Endothelial cell of umbilical vein (primary cell): ENCODE results near the gene HDAC4. TPM values are rescaled to one million over a fixed set of nuclear protein-coding genes. Genes with fewer than 3 reads are reported as not detected.

Experiments used
- BruUV-seq: library from RNA; stranded (reverse); fragments of 400-500 nt; replicated peaks from 2 replicates; lab custom pipeline; 2021; lab: Mats Ljungman, UMichigan
- CTCF ChIA-PET: fragments of 300-600, 350-600 bp; sonication (Branson Sonifier 250); formaldehyde crosslinking; loops from one replicate; lab custom pipeline; 2021; ENCODE audit warnings: antibody characterized with exemption, inconsistent platforms; lab: Charles Lee
- POLR2A ChIA-PET: fragments of 300-600, 350-600 bp; sonication (Branson Sonifier 250); formaldehyde crosslinking; loops from one replicate; lab custom pipeline; 2021; ENCODE audit warnings: antibody characterized with exemption, inconsistent platforms; lab: Charles Lee
- DNase-seq: peaks from one replicate; pipeline ENCODE4 v3.0.0-alpha.2; 2011; ENCODE audit warnings: low read depth, low spot score
- FAIRE-seq: peaks from 2 replicates; lab custom pipeline; 2011; peaks lifted over from hg19 to GRCh38; lab: Jason Lieb, UNC
- H2AFZ ChIP-seq: 2 replicates; pipeline ENCODE4 v1.6.0; 2012; ENCODE audit warnings: low read depth, low read length, control low read depth, inconsistent platforms
- H3K27ac ChIP-seq: 2 replicates; pipeline ENCODE4 v1.5.1; 2011; ENCODE audit warnings: low read depth, mild to moderate bottlenecking, control low read depth, low read length, moderate library complexity; ENCODE audit not compliant: insufficient read depth
- H3K27me3 ChIP-seq, 2 experiments: 2 replicates each; pipeline versions ENCODE4 v1.6.0 to v1.6.1; 2011; ENCODE audit warnings: low read length in 2 of 2, mixed read lengths in 1 of 2; ENCODE audit not compliant: control insufficient read depth in 2 of 2, insufficient read depth in 2 of 2
- H3K36me3 ChIP-seq, 2 experiments: 2 replicates in 1 of 2; 3 replicates in 1 of 2; pipeline ENCODE4 v1.5.1; 2011; ENCODE audit warnings: low read length in 2 of 2, mild to moderate bottlenecking in 1 of 2, moderate library complexity in 1 of 2; ENCODE audit not compliant: control insufficient read depth in 2 of 2, insufficient read depth in 2 of 2; ENCODE audit errors: extremely low read depth in 1 of 2
- H3K4me1 ChIP-seq: 3 replicates; pipeline ENCODE4 v1.5.1; 2011; ENCODE audit warnings: mild to moderate bottlenecking, low read length; ENCODE audit not compliant: control insufficient read depth, insufficient read depth; ENCODE audit errors: extremely low read depth
- H3K4me2 ChIP-seq: 2 replicates; pipeline ENCODE4 v1.6.1; 2011; ENCODE audit warnings: low read length, control low read depth, mixed read lengths; ENCODE audit not compliant: insufficient read depth
- H3K4me3 ChIP-seq, 3 experiments: fragments of 200-600 bp in 1 of 3; sonication (generic), shearing (Covaris generic) in 1 of 3; replicated peaks in 1 of 3; 2 replicates each; pipeline ENCODE4 v1.5.1; 2011 to 2016; ENCODE audit warnings: control low read depth in 3 of 3, low read length in 3 of 3, mild to moderate bottlenecking in 2 of 3, inconsistent platforms in 1 of 3, low read depth in 1 of 3, moderate library complexity in 1 of 3; ENCODE audit not compliant: insufficient read depth in 1 of 3
- H3K79me2 ChIP-seq: 2 replicates; pipeline ENCODE4 v1.6.0; 2012; ENCODE audit warnings: low read length, inconsistent platforms; ENCODE audit not compliant: control insufficient read depth, insufficient read depth
- H3K9ac ChIP-seq: replicated peaks from 2 replicates; pipeline ENCODE3; 2011; ENCODE audit warnings: low read length, control low read depth; ENCODE audit not compliant: insufficient read depth; ENCODE audit errors: extremely low read depth
- H3K9me1 ChIP-seq: replicated peaks from 3 replicates; pipeline ENCODE4 v1.6.0; 2011; ENCODE audit warnings: mild to moderate bottlenecking, low read length; ENCODE audit not compliant: control insufficient read depth, insufficient read depth; ENCODE audit errors: extremely low read depth
- H3K9me3 ChIP-seq: replicated peaks from 2 replicates; pipeline ENCODE4 v1.5.1; 2012; ENCODE audit warnings: low read length, inconsistent platforms; ENCODE audit not compliant: control insufficient read depth, insufficient read depth
- H4K20me1 ChIP-seq: replicated peaks from 2 replicates; pipeline ENCODE3; 2011; ENCODE audit warnings: mild to moderate bottlenecking, low read length; ENCODE audit not compliant: control insufficient read depth, insufficient read depth; ENCODE audit errors: extremely low read depth
- EZH2 ChIP-seq: IDR thresholded peaks from 2 replicates; pipeline ENCODE4 v1.6.1; 2012; ENCODE audit warnings: borderline replicate concordance, low read depth, mild to moderate bottlenecking, moderate library complexity, low read length, inconsistent platforms; ENCODE audit not compliant: severe bottlenecking
- GATA2 ChIP-seq: IDR thresholded peaks from 2 replicates; pipeline ENCODE4 v1.7.0; 2011; ENCODE audit warnings: low read depth, mild to moderate bottlenecking, moderate library complexity, mixed read lengths, low read length; ENCODE audit not compliant: insufficient read length, insufficient read depth
- JUN ChIP-seq: IDR thresholded peaks from 2 replicates; pipeline ENCODE4 v1.6.1; 2011; ENCODE audit warnings: borderline replicate concordance, low read depth; ENCODE audit not compliant: insufficient read length, insufficient read depth
- MAX ChIP-seq: IDR thresholded peaks from 2 replicates; pipeline ENCODE4 v1.6.1; 2011; ENCODE audit not compliant: insufficient read depth, insufficient read length
- MYC ChIP-seq: IDR thresholded peaks from one replicate; pipeline ENCODE4 v1.6.1; 2011; ENCODE audit warnings: mild to moderate bottlenecking, low read depth, low read length
- POLR2AphosphoS5 ChIP-seq: IDR thresholded peaks from 2 replicates; pipeline ENCODE4 v1.6.1; 2012; ENCODE audit warnings: low read depth, mild to moderate bottlenecking, control low read depth, low read length, moderate library complexity; ENCODE audit not compliant: insufficient read depth
- dilution Hi-C: fragments of 300-500 bp; cut with MboI; formaldehyde crosslinking; loops from one replicate; pipeline ENCODE4 v1.15.0; 2019; ENCODE audit warnings: low sequenced_read_pairs; ENCODE audit not compliant: extremely low pct_ligation_motif_present
- intact Hi-C: fragments of 100-400 bp; cut with micrococcal nuclease; formaldehyde crosslinking; loops from one replicate; pipeline ENCODE4 v1.10.0; 2022
- polyA plus RNA-seq, 4 experiments: library from polyadenylated mRNA; depleted of rRNA in 3 of 4; stranded (reverse) in 3 of 4; unstranded in 1 of 4; fragments of >200 nt; gene quantifications; 2 replicates each; pipeline versions ENCODE4 v1.2.1 to v1.2.3, GENCODE V29; 2011 to 2012; ENCODE audit warnings: missing spikeins in 1 of 4
- total RNA-seq: library from RNA; stranded (reverse); gene quantifications from 2 replicates; pipeline ENCODE4 v1.2.3, GENCODE V29; 2021
- TF ChIP-seq, protein P1 (sequence below), 2 donors: IDR thresholded peaks; 1 replicate in 1 of 2; 2 replicates in 1 of 2; pipeline ENCODE4 v1.5.1; 2011; ENCODE audit warnings: low read length in 2 of 2, mild to moderate bottlenecking in 2 of 2, moderate library complexity in 2 of 2, control low read depth in 1 of 2, inconsistent platforms in 1 of 2, low read depth in 1 of 2; ENCODE audit not compliant: insufficient read depth in 1 of 2; ENCODE audit errors: extremely low read depth in 1 of 2

Gene HDAC4
- total and polyA plus RNA-seq, 2 donors (not counting 3 experiments of a cell fraction or from before 2014, with no cell fraction given), result 13.4 to 33.0 TPM

GRCh38 chr2:239273280-239274234 is 127.3 kb downstream of the HDAC4 start:
- POLR2A ChIA-PET, result no interaction called here
- H3K27me3 ChIP-seq, result no peaks in the 10 kb centered on the region
- dilution Hi-C loops (no loop called here), intact Hi-C loops (no loop called here)
- H3K79me2 ChIP-seq, result no peaks in the 10 kb centered on the region
- no peaks in the 10 kb centered on the region for H3K9me1 ChIP-seq
- no peak for FAIRE-seq
- H3K4me2 ChIP-seq, result no peak overlapping the region
- no TSS peak for BruUV-seq
- H2AFZ ChIP-seq, result no peak overlapping the region
- CTCF ChIA-PET, result interaction anchor here (1.5 kb wide), 1 partner anchor 22 kb away, joined by 4 read pairs; no protein-coding TSS in a partner anchor
- TF ChIP-seq GATA2 (no peak), MYC (no peak), EZH2 (no peak), POLR2AphosphoS5 (no peak), MAX (no peak), JUN (no peak)
- TF ChIP-seq, protein P1, sequence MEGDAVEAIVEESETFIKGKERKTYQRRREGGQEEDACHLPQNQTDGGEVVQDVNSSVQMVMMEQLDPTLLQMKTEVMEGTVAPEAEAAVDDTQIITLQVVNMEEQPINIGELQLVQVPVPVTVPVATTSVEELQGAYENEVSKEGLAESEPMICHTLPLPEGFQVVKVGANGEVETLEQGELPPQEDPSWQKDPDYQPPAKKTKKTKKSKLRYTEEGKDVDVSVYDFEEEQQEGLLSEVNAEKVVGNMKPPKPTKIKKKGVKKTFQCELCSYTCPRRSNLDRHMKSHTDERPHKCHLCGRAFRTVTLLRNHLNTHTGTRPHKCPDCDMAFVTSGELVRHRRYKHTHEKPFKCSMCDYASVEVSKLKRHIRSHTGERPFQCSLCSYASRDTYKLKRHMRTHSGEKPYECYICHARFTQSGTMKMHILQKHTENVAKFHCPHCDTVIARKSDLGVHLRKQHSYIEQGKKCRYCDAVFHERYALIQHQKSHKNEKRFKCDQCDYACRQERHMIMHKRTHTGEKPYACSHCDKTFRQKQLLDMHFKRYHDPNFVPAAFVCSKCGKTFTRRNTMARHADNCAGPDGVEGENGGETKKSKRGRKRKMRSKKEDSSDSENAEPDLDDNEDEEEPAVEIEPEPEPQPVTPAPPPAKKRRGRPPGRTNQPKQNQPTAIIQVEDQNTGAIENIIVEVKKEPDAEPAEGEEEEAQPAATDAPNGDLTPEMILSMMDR (IDR thresholded peaks at IDR 0.05; ENCODE audit: extremely low read depth in 1 of 2, insufficient read depth in 1 of 2, low read depth in 1 of 2, low read length in 2 of 2), result no peak
- no peaks in the 10 kb centered on the region for H3K36me3 ChIP-seq
- no peak overlapping the region for H3K27ac ChIP-seq
- no peak overlapping the region for H3K4me3 ChIP-seq
- no peaks in the 10 kb centered on the region for H3K4me1 ChIP-seq
- no peaks in the 10 kb centered on the region for H3K9me3 ChIP-seq
- DNase-seq, result no peak
- H4K20me1 ChIP-seq, result no peaks in the 10 kb centered on the region
- no peak overlapping the region for H3K9ac ChIP-seq
